PC-9 (cell line): ENCODE results near the gene PPA1.

Experiments used
- CTCF ChIP-seq: fragments of 200-600 bp; sonication (generic); conservative IDR thresholded peaks from 2 replicates; pipeline ENCODE4 v1.6.1; 2017; ENCODE audit warnings: mixed run types, antibody characterized with exemption, mild to moderate bottlenecking, moderate library complexity
- EZH2 ChIP-seq: fragments of 200-600 bp; sonication (generic); IDR thresholded peaks from 2 replicates; pipeline ENCODE4 v1.8.0; 2017; ENCODE audit warnings: antibody characterized with exemption, low read depth

- no peak for TF ChIP-seq CTCF
- TF ChIP-seq EZH2: no peak
Observed at GRCh38 chr10:70260259-70260658, 27.0 kb upstream of the PPA1 start.
